Epithelial cell of proximal tubule (primary cell): ENCODE results near the gene PLPP3. TPM values are rescaled to one million over a fixed set of nuclear protein-coding genes. Genes with fewer than 3 reads are reported as not detected.

Source experiments
- DNase-seq: peaks from one replicate; pipeline ENCODE4 v3.0.0-alpha.2; 2011; ENCODE audit warnings: low read depth
- H3K4me3 ChIP-seq: 2 replicates; pipeline ENCODE4 v1.5.1; 2011; ENCODE audit warnings: low read depth, mild to moderate bottlenecking, low read length
- CTCF ChIP-seq: conservative IDR thresholded peaks from 2 replicates; pipeline ENCODE4 v1.5.1; 2012; ENCODE audit warnings: low read depth, mild to moderate bottlenecking, low read length
- total RNA-seq: library from RNA; depleted of rRNA; stranded (reverse); fragments of >200 nt; gene quantifications from 2 replicates; pipeline ENCODE4 v1.2.3, GENCODE V29; 2015

Gene PLPP3
- total RNA-seq, 1 donor from 2014 or later: 2.2 TPM

GRCh38 chr1:56468518-56468917 lies 110.8 kb downstream of the PLPP3 start:
- TF ChIP-seq CTCF: no peak
- no peak overlapping the region for H3K4me3 ChIP-seq
- no peak for DNase-seq

DNA sequence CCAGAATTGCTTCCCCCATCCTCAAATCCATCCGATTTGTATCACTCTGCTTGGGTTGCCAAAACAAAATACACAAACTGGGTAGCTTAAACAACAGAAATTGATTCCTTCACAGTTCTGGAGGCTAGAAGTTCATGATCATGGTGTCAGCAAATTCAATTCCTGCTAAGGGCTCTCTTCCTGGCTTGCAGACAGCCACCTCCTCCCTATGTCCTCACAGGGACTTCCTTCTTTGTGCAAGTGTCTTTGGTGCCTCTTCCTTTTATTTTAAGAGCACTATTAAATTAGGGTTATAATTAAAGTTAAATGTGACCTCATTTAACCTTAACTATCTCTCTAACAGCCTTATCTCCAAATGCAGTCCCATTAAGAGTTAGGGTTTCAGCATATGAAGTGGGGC lies 112.8 kb downstream of the PLPP3 start:
- TF ChIP-seq CTCF: no peak
- DNase-seq: no peak
- H3K4me3 ChIP-seq: no peak overlapping the region

DNA sequence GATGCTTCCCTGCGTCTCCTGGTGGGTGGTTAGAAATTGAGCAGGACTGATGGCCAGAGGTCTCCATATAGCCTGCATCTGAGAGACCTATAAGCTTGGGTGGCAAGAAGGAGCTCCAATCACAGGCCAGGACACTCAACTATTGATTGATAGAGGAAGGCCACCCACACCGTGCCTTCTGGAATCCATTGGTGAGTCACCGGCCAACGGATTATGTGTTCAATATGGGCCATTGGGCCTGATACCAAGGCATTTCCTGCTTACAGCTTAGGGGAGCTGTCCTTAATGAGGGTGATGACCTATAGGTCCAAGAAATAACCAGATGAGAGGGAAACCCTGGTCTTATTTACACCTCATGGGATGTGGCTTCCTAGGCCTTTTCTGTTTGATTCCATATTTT lies 115.1 kb downstream of the PLPP3 start:
- no peak overlapping the region for H3K4me3 ChIP-seq
- DNase-seq: no peak
- no peak for TF ChIP-seq CTCF

GRCh38 chr1:56463376-56463775 lies 116.0 kb downstream of the PLPP3 start:
- no peak overlapping the region for H3K4me3 ChIP-seq
- TF ChIP-seq CTCF: no peak
- DNase-seq: no peak

GRCh38 chr1:56462209-56462608 lies 117.2 kb downstream of the PLPP3 start:
- no peak for TF ChIP-seq CTCF

DNA sequence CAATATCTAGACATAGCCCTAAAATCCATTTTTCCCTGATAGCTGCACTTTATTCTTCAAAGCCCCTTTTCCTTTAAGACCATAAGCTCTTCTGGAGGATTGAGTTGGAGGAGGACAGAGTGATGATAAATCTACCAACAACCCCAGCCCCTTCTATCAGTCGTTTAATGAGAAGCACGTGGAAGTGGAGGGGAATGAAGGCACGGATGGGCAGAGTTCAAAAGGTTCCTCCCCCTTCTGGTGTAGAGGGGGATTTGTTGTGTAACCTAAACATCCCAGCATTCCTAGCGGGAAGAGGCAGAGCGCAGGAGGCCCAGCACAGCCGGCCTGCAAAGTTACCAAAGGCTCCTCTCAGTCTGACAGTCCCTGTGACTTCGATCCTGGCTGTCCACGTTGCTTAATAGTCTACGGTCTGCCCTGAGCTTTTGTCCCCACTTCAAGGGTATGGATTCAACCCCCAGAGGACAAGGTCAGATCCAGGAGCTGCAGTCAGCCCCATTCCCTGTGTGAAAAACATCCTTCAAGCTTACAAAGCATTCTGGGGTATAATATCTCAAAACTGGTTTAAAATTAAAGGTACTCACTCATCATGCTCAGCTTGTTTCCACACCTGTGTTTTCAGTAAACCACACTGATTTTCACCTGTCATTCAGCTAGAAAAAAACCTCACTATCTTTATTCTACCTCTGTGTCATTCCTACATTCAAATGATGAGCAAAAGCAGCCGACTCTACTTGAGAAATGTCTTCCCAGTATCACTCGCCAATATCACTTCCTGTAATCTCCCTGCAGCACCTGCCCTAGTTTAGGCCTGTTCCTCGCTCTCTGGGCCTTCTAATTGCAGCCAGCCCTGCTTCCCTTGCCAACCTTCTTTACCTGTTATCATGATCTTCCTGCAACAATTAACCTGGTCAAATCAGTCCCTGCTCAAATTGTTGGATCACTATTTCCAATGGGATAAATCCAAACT lies 117.9 kb downstream of the PLPP3 start:
- no peak for TF ChIP-seq CTCF
- DNase-seq: no peak
- H3K4me3 ChIP-seq: no peak overlapping the region

More at GRCh38 chr1:56462209-56462608, 117.2 kb downstream of the PLPP3 start:
- DNase-seq: no peak
- no peak overlapping the region for H3K4me3 ChIP-seq

GRCh38 chr1:56459260-56459659 lies 120.1 kb downstream of the PLPP3 start:
- TF ChIP-seq CTCF: no peak
- no peak overlapping the region for H3K4me3 ChIP-seq
- DNase-seq: no peak
